Fibroblast of pulmonary artery (primary cell): Measurements from ENCODE around the gene CD24.
"Not testable (repeated sequence)": the region's sequence is repeated elsewhere in the genome, so short reads cannot be mapped to it uniquely, and the experiment has no call there.

Source experiments
- DNase-seq: peaks from one replicate; pipeline ENCODE4 v3.0.0-alpha.2; 2010; ENCODE audit warnings: low read depth
- H3K4me3 ChIP-seq: replicated peaks from 2 replicates; pipeline ENCODE4 v1.5.1; 2011; ENCODE audit warnings: low read depth, mild to moderate bottlenecking, control low read depth, low read length, moderate library complexity
- TF ChIP-seq, protein P1 (sequence below): IDR thresholded peaks from 2 replicates; pipeline ENCODE4 v1.5.1; 2011; ENCODE audit warnings: mild to moderate bottlenecking, control low read depth, low read length, inconsistent platforms; ENCODE audit errors: missing control alignments

The CD24 gene, protein sequence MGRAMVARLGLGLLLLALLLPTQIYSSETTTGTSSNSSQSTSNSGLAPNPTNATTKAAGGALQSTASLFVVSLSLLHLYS

DNA sequence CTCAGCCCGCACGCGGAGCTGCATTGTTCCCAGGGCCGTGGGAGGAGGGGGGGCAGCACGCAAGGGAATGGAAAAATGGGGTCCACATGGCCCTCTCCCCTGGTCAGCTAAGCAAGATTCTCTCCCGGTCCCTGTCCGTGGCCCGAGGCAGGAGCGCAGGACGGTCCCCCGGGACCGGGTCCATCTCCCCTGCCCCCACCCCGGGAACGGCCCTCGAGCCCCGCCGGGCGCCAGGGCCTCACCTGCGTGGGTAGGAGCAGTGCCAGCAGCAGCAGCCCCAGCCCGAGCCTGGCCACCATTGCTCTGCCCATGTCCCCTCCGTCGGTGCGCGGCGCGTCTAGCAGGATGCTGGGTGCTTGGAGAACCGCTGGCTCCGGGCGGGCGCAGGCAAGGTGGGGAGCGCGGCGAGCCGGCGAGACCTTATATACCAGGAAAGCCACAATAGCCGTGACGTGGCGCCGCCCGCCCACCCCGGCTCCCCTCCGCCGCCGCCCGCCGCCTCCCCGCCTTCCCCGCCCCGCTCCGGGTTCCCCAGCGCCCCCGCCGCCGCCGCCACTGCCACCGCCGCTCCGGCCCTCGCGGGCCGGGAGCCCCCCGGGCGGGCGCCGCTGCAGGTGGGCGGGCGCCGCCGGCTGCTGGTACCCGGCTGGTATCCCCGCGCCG is at the start of gene CD24:
Gene CD24, minus strand, starts transcription at position 394 of the 663 bp plus-strand sequence. Its CDS starts 83 bp downstream, at position 311.
- peak within 1 kb of the TSS; percentile 41 for H3K4me3 ChIP-seq
- DNase-seq, result no peak
- TF ChIP-seq, protein P1, sequence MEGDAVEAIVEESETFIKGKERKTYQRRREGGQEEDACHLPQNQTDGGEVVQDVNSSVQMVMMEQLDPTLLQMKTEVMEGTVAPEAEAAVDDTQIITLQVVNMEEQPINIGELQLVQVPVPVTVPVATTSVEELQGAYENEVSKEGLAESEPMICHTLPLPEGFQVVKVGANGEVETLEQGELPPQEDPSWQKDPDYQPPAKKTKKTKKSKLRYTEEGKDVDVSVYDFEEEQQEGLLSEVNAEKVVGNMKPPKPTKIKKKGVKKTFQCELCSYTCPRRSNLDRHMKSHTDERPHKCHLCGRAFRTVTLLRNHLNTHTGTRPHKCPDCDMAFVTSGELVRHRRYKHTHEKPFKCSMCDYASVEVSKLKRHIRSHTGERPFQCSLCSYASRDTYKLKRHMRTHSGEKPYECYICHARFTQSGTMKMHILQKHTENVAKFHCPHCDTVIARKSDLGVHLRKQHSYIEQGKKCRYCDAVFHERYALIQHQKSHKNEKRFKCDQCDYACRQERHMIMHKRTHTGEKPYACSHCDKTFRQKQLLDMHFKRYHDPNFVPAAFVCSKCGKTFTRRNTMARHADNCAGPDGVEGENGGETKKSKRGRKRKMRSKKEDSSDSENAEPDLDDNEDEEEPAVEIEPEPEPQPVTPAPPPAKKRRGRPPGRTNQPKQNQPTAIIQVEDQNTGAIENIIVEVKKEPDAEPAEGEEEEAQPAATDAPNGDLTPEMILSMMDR, result no peak

DNA sequence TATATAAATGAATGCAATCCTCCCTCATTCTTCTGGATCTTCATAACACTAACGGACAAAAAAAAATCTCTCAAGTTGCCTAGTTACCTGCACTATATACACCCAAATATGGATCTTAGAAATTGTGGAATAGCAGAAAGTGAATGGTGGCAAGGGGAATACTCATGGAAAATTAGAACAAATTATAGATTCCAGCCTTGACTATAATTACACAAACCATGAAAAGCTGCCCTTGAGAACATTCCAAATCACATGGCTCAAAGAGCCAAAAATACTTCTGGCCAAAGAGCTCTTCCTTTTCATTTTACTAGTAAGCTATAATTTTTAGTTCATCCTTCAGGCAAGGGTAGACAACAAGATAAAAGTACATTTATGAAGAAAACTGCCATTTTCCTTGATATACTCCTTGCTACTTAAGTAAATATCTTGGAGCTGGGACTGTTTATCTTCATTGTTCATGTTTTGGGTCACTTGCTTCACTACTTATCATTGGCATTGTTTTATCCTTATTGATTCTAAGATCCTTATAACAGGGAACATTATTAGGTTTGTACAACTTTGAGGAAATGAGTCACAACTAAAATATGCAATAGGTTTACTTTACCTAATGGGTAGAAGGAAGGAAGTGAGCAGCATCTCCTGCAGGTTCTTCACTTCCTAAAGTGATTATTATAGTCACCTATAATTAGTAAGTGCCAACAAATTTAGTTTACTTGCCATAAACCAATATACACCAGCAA is 47.1 kb upstream of the CD24 start:
- DNase-seq, result no peak
- no peak overlapping the region for H3K4me3 ChIP-seq
- TF ChIP-seq, protein P1, result no peak

DNA sequence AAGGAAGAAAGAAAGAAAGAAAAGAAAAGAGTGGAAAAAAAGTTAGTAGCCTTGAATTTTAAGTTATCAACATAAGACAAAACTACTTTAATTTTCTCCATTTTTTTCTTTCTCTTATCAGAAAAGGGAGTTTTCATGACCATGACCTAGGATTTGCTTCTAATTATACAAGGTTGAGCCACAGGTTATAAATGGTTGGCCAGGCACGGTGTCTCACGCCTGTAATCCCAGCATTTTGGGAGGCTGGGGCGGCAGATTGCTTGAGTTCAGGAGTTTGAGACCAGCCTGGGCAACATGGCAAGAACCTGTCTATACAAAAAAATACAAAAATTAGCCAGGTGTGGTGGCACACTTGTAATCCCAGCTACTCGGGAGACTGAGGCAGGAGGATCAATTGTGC is 45.7 kb upstream of the CD24 start:
- H3K4me3 ChIP-seq, result no peak overlapping the region
- DNase-seq, result no peak
- TF ChIP-seq, protein P1, result no peak

DNA sequence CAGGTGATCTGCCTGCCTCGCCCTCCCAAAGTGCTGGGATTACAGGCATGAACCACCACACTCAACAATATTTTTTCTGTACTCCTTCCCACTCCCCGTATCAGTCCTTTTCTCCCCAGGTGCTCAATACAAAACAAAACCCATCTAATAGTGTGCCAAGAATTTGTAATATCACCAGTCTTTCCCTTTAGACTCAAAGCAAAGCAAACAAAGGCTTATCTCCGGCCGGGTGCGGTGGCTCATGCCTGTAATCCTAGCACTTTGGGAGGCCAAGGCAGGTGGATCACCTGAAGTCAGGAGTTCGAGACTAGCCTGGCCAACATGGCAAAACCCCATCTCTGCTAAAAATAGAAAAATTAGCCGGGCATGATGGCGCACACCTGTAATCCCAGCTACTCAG is 45.1 kb upstream of the CD24 start:
- not testable (repeated sequence) for H3K4me3 ChIP-seq, DNase-seq

DNA sequence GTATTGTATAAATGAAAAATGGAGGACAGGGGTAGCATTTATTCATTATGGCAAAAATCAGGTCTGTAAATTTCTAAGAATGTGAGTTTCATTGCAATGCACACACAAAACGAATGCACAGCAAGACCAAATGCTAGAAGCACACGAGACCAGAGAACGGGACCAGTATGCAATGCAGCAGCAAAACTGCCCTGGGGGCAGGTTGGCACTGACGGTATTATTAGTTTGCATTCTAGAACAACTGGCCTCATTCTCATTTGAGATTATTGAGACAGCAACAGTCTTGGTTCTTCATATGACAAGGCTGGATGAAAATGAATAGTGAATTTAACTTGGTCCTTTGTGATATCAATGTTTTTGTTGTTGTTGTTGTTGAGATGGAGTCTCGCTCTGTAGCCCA is 44.5 kb upstream of the CD24 start:
- no peak overlapping the region for H3K4me3 ChIP-seq
- TF ChIP-seq, protein P1, result no peak
- no peak for DNase-seq

DNA sequence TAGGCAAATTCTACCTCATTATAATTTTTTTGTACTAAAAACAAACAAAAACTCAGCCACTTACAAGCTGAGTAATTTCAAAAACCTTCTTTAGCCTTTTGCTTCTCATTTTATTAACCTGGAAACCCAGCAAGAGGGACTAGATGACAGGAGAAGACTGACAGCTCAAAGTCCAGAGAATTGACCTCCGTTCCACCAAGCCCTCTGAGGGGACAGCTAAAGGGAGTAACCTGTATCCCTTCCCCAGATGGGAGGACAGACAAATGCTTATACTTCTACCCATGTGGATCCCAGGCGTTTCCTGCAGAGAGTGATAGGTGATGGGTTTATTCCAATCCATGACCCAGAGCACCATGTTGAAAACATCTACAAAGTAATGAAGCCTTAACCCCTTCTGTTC is 35.0 kb upstream of the CD24 start:
- TF ChIP-seq, protein P1, result no peak
- DNase-seq, result no peak
- no peak overlapping the region for H3K4me3 ChIP-seq

DNA sequence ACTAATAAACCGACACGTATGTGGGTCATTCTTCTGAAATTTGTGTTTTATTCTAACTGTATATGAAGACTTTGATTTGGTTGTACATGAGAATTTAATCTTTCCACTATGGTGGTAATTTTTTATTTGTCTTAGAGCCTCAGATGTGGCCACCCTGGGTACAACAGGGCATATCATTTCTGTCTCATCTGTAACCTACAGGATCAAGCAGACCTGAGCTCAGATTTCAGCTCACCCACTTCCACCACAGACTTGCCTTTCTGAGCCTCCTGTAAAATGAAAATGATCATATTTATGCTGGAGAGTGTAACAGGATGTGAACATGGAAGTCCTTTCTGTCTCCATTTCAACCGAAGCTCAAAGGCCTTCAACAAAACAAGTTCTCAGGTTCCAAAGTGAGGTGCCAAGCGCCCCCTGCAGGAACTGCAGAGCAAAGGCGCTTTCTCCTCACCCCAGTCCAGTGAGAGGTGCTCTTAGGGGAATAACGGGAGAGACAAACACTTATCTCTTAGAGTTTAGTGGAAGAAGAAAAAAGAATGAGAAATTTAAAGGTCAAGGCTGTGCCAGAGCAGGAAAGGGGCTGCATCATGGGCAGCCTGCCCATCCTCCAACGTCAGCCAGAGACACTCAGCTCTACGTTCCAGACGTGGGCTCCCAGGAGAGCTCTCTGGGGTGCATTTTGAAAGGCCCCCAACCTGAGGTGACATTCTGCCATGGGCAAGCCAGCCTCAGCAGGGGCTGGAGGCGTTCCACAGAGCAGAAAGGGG is 23.0 kb upstream of the CD24 start:
- peak; percentile 60 for DNase-seq
- no peak overlapping the region for H3K4me3 ChIP-seq
- TF ChIP-seq, protein P1, result peak; percentile 92
